Coronary artery (tissue), 2 donors: ENCODE results near the gene TSGA10IP.

ENCODE experiments used
- DNase-seq: peaks from one replicate; pipeline ENCODE4 v3.0.0-alpha.2; 2017; ENCODE audit warnings: low spot score
- H3K27ac ChIP-seq, 2 donors: fragments of 200-600 bp; sonication (generic); one replicate each; pipeline ENCODE4 v1.5.1; 2016 to 2019
- H3K4me3 ChIP-seq: fragments of 200-600 bp; sonication (generic); 2 replicates; pipeline ENCODE4 v1.5.1; 2016; ENCODE audit warnings: mild to moderate bottlenecking, moderate library complexity
- CTCF ChIP-seq: fragments of 200-600 bp; sonication (generic); IDR thresholded peaks from one replicate; pipeline ENCODE4 v1.5.1; 2019; ENCODE audit warnings: antibody characterized with exemption

TSGA10IP gene

GRCh38 chr11:66006891-66007176, 61.6 kb downstream of the TSGA10IP start:
- no peak overlapping the region for H3K27ac ChIP-seq
- DNase-seq, result no peak
- no peak for TF ChIP-seq CTCF
- H3K4me3 ChIP-seq, result no peak overlapping the region

DNA sequence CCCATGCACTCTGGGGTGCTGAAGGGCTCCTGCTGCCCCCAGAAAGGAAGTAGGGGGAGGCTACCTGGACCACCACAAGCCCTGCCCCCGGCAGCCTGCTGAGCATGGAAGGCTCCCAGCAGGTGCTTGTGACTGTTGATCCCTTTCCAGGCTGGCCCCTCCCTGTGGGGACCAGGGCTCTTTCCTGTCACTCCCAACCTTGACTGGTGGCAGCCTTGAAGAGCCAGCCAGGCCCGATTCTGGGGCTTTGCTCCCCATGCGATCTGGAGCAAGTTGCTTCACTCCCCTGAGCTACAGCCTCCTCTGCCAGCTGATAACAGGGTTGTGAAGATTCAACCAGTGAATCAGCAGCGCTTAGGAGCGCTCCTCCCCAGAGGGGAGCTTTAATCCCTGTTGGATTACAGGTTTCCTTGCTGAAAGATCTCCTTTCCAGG, 61.9 kb downstream of the TSGA10IP start:
- TF ChIP-seq CTCF, result no peak
- H3K27ac ChIP-seq, result no peak overlapping the region
- DNase-seq, result no peak
- H3K4me3 ChIP-seq, result no peak overlapping the region

DNA sequence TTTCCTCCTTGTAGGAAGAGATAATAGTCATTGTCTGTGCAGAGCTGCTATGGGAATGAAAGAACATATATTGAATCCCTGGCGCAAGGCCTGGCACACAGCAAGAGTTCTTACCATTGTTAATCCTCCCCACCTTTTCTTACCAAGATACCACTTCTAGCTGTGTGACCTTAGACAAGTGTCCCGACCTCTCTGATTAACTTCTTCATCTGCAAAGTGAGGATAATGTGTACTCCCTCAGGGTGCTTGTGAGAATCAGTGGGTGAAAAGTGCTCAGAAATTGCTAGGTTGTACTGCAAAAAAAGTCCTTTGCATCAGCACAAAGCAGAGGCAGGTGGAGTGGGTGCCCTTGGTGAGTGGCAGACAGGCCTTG, 62.8 kb downstream of the TSGA10IP start:
- DNase-seq, result no peak
- no peak overlapping the region for H3K27ac ChIP-seq
- TF ChIP-seq CTCF, result no peak
- H3K4me3 ChIP-seq, result no peak overlapping the region

DNA sequence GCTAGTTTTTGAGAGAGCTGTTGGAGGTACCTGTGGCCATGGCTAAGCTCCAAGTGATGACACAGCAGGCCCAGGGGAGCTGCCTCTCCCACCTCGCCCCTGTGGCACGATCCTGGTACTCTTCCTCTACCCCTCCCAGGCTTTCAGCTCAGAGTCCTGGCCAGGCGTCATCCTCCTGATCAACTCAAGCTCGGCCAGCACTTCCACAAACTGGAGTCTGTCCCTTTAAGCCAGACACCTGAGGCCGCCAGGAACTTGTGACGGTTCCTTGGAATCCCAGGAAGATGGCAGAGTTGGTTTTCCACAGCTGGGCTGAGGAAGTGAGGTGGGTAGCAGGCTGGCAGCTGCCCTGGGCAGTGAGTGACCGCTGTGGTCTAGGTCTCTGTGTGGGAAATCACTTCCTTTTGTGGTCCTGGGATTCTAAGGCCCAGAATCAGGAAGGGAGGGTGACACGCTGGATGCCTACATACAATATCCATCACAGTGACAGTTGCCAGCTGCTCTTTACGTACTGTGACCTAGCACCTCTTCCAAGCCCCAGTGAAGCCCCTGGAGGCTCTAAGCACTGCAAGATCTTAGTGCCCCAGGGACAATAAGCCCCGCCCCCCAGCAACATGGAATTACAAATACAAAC, 63.3 kb downstream of the TSGA10IP start:
- no peak for DNase-seq
- no peak for TF ChIP-seq CTCF
- H3K4me3 ChIP-seq, result no peak overlapping the region
- no peak overlapping the region for H3K27ac ChIP-seq
